ENCODE results near the gene MT1A. TPM values are rescaled to one million over a fixed set of nuclear protein-coding genes. Genes with fewer than 3 reads are reported as not detected.
A peak's percentile ranks its signal among the peaks of the same experiment; 100 is the strongest.

The MT1A gene
- total and polyA plus RNA-seq, 9 donors: 1.3 to 61.0 (median 7.4) TPM; not detected in 1

DNA sequence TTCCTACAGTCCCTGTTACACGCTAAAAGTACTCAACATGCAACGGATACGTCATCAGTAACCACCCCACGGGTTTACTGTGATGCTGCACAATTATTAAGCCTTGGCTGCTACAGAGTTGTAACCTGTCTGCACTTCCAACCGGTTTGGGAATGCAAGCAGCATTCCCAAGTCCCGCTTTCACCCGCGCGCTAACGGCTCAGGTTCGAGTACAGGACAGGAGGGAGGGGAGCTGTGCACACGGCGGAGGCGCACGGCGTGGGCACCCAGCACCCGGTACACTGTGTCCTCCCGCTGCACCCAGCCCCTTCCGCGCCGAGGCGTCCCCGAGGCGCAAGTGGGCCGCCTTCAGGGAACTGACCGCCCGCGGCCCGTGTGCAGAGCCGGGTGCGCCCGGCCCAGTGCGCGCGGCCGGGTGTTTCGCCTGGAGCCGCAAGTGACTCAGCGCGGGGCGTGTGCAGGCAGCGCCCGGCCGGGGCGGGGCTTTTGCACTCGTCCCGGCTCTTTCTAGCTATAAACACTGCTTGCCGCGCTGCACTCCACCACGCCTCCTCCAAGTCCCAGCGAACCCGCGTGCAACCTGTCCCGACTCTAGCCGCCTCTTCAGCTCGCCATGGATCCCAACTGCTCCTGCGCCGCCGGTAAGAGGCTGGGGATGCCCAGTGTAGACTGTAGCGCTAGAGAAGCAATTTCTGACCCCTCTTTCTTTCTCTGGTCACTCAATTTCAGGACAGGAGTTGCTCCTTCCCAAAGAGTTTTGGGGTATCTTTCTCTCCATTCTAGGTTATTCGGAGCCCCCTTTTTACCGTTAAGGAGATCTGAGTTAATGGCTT is 30.2 kb upstream of the MT1A start, which contains the start of gene MT2A:
Gene MT2A (plus strand): TSS at position 542 of the 833 bp plus-strand sequence. CDS start 72 bp downstream, at position 614.
- intact Hi-C loops (cut with DNase I): loop anchor here in 1 of 4 donors (1.0 to 10.0 kb wide), 4 partner anchors 19 to 697 kb away; partner anchors contain the start of genes MT1X and NLRC5
- TF ChIP-seq, protein P1, sequence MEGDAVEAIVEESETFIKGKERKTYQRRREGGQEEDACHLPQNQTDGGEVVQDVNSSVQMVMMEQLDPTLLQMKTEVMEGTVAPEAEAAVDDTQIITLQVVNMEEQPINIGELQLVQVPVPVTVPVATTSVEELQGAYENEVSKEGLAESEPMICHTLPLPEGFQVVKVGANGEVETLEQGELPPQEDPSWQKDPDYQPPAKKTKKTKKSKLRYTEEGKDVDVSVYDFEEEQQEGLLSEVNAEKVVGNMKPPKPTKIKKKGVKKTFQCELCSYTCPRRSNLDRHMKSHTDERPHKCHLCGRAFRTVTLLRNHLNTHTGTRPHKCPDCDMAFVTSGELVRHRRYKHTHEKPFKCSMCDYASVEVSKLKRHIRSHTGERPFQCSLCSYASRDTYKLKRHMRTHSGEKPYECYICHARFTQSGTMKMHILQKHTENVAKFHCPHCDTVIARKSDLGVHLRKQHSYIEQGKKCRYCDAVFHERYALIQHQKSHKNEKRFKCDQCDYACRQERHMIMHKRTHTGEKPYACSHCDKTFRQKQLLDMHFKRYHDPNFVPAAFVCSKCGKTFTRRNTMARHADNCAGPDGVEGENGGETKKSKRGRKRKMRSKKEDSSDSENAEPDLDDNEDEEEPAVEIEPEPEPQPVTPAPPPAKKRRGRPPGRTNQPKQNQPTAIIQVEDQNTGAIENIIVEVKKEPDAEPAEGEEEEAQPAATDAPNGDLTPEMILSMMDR (IDR thresholded peaks at IDR 0.05): peak in 1 of 3 donors; percentile 10
- TF ChIP-seq POLR2A (IDR thresholded peaks at IDR 0.05): peak; percentile 90
- TF ChIP-seq EP300 (IDR thresholded peaks at IDR 0.05): peak; percentile 86
- Histone ChIP-seq H3K4me3 (peak within 1 kb of the TSS; percentile 76), H3K36me3 (no peaks in the 10 kb centered on the region), H3K27ac (peak within 1 kb of the TSS; percentile 79 to 81), H3K27me3 (no peaks in the 10 kb centered on the region), H3K9me3 (no peaks in the 10 kb centered on the region), H3K4me1 (ENCODE audit: insufficient read depth) (peaks cover 27% of the 10 kb centered on the region)
- WGBS, 3 donors: 6 to 8% (median 7%) methylated on average over 61 to 62 of the region's 62 CpGs
- peak; percentile 90 to 94 (median 90) for DNase-seq

DNA sequence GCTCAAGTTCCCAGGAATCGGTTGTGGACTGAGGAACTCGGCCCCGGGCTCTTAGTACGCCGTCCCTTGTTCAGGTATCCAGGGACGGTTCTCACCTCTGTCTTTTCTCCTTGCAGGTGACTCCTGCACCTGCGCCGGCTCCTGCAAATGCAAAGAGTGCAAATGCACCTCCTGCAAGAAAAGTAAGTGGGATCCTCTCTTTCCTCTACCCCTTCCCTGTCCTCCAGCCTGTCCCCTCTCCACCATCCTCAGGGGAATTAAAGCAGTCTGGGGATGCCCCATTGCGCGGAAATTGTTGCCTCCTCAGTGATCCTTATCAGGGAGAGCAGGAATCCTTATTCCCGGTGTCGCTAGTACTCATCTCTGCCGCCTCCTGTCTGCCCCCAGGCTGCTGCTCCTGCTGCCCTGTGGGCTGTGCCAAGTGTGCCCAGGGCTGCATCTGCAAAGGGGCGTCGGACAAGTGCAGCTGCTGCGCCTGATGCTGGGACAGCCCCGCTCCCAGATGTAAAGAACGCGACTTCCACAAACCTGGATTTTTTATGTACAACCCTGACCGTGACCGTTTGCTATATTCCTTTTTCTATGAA is 29.5 kb upstream of the MT1A start:
- no peak for DNase-seq
- Histone ChIP-seq H3K4me3 (peak overlapping the region; percentile 76), H3K4me1 (ENCODE audit: insufficient read depth) (peaks cover 27% of the 10 kb centered on the region)

DNA sequence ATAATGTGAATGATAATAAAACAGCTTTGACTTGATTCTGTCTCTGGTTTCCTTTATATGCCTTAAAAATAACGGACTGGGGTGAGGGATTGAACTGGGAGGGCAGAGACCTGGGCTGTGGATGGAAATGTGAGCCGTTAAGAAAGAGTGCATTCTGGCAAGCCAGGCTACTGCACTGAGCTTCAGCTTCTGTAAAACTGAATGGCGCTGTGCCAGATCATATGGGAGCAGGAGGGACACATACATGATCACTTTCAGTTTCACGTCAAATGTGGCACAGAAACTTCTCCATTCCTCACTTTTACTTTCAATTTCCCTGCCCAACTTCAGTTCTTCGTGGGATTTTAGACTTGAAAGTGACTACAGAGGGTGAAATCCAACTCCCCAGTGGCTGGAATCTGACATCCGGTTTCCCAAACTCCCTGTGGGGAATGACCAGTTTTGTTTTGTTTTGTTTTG is 29.0 kb upstream of the MT1A start:
- Histone ChIP-seq H3K9me3 (no peaks in the 10 kb centered on the region), H3K27me3 (no peaks in the 10 kb centered on the region), H3K36me3 (no peaks in the 10 kb centered on the region), H3K4me3 (peak overlapping the region; percentile 76), H3K4me1 (ENCODE audit: insufficient read depth) (peaks cover 27% of the 10 kb centered on the region), H3K27ac (peak overlapping the region; percentile 41 to 43)
- 0 to 2% (median 0%) methylated on average over 6 of the region's 6 CpGs for WGBS, 3 donors
- intact Hi-C loops (cut with DNase I): loop anchor here in 1 of 4 donors (2.0 to 10.0 kb wide), 3 partner anchors 17 to 695 kb away; partner anchors contain the start of gene NLRC5
- TF ChIP-seq EP300 (IDR thresholded peaks at IDR 0.05) (no peak), POLR2A (IDR thresholded peaks at IDR 0.05) (peak; percentile 28)
- TF ChIP-seq, protein P1 (IDR thresholded peaks at IDR 0.05): peak in 2 of 3 donors; percentile 7 to 8
- peak in 3 of 5 donors; percentile 51 to 71 (median 64) for DNase-seq

More for the DNA sequence above, 29.5 kb upstream of the MT1A start:
- Histone ChIP-seq H3K36me3 (no peaks in the 10 kb centered on the region), H3K27me3 (no peaks in the 10 kb centered on the region), H3K27ac (peak overlapping the region in 1 of 2 donors; percentile 81), H3K9me3 (no peaks in the 10 kb centered on the region)
- TF ChIP-seq POLR2A (IDR thresholded peaks at IDR 0.05): no peak
- TF ChIP-seq EP300 (IDR thresholded peaks at IDR 0.05): no peak
- TF ChIP-seq, protein P1 (IDR thresholded peaks at IDR 0.05): no peak
- 0 to 1% (median 1%) methylated on average over 20 to 21 of the region's 21 CpGs for WGBS, 3 donors
- intact Hi-C loops (cut with DNase I): loop anchor here in 1 of 4 donors (1.0 to 10.0 kb wide), 4 partner anchors 18 to 696 kb away; partner anchors contain the start of genes MT1X and NLRC5

DNA sequence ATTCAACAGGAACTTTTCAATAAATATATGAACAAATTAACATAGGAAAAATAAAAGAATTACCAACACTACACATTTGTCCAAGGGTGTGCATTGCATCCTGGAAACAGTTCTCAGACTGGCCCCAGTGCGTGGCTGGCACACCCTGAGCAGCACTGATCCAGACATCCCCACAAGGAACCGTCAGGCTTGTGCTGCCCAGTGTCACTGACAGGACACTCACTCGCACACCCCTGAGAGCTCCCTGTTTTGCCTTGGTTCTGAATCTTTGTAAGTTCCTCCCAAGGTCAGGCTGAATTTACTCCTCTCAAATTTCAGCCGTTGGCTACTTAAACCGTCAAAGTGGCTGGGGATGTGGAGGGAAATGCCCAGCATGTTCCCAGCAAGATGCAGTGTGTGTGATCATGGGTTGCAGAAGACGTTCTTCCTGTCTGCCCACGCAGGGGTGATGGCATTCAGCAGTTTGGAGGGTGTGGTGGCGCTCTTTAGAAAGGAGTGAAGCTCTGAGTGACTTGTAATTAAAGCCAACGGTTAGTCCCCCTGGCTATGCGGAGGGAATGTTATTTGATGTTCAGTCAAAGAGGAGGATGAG is 28.4 kb upstream of the MT1A start:
- TF ChIP-seq POLR2A (IDR thresholded peaks at IDR 0.05) (peak; percentile 31), EP300 (IDR thresholded peaks at IDR 0.05) (peak; percentile 32)
- TF ChIP-seq, protein P1 (IDR thresholded peaks at IDR 0.05): peak in 1 of 3 donors; percentile 7
- Histone ChIP-seq H3K36me3 (no peaks in the 10 kb centered on the region), H3K27me3 (no peaks in the 10 kb centered on the region), H3K4me3 (peak overlapping the region; percentile 76), H3K4me1 (ENCODE audit: insufficient read depth) (peaks cover 27% of the 10 kb centered on the region), H3K27ac (peak overlapping the region; percentile 43 to 49), H3K9me3 (no peaks in the 10 kb centered on the region)
- intact Hi-C loops (cut with DNase I): no loop called here
- 16 to 24% (median 19%) methylated on average over 10 of the region's 10 CpGs for WGBS, 3 donors
- peak in 1 of 5 donors; percentile 51 for DNase-seq

All from ovary (tissue), 9 donors.